ENCODE measurements around the gene ASPHD2.
"Not testable (repeated sequence)": the region's sequence is repeated elsewhere in the genome, so short reads cannot be mapped to it uniquely, and the experiment has no call there.

The ASPHD2 gene

GRCh38 chr22:26428515-26429457 lies at the start of gene ASPHD2:
TSS of gene ASPHD2 (plus strand) at chr22:26429260. CDS start at chr22:26433616, 4,356 bp downstream.
- DNase-seq (ENCODE audit: low read depth in 2 of 2, low spot score in 1 of 2), result peak; percentile 38 to 56

GRCh38 chr22:26380072-26380830 lies 48.8 kb upstream of the ASPHD2 start:
- DNase-seq (ENCODE audit: low read depth in 2 of 2, low spot score in 1 of 2), result no peak

GRCh38 chr22:26382782-26383181 lies 46.3 kb upstream of the ASPHD2 start:
- no peak for DNase-seq (ENCODE audit: low read depth in 2 of 2, low spot score in 1 of 2)

GRCh38 chr22:26383968-26384556 lies 45.0 kb upstream of the ASPHD2 start:
- DNase-seq (ENCODE audit: low read depth in 2 of 2, low spot score in 1 of 2), result no peak

- no peak for DNase-seq (ENCODE audit: low read depth in 2 of 2, low spot score in 1 of 2)
Observed at GRCh38 chr22:26385164-26385563, 43.9 kb upstream of the ASPHD2 start.

- DNase-seq (ENCODE audit: low read depth in 2 of 2, low spot score in 1 of 2), result no peak
Observed at GRCh38 chr22:26389125-26389524, 39.9 kb upstream of the ASPHD2 start.

- DNase-seq (ENCODE audit: low read depth in 2 of 2, low spot score in 1 of 2), result no peak
Observed at GRCh38 chr22:26391091-26391490, 38.0 kb upstream of the ASPHD2 start.

GRCh38 chr22:26391623-26392022 lies 37.4 kb upstream of the ASPHD2 start:
- DNase-seq (ENCODE audit: low read depth in 2 of 2, low spot score in 1 of 2), result no peak

GRCh38 chr22:26393929-26394328 lies 35.1 kb upstream of the ASPHD2 start:
- no peak for DNase-seq (ENCODE audit: low read depth in 2 of 2, low spot score in 1 of 2)

- DNase-seq (ENCODE audit: low read depth in 2 of 2, low spot score in 1 of 2), result no peak
Observed at GRCh38 chr22:26394777-26395176, 34.3 kb upstream of the ASPHD2 start.

GRCh38 chr22:26395926-26396325 lies 33.1 kb upstream of the ASPHD2 start:
- DNase-seq (ENCODE audit: low read depth in 2 of 2, low spot score in 1 of 2), result no peak

GRCh38 chr22:26398741-26399153 lies 30.3 kb upstream of the ASPHD2 start:
- peak; percentile 1 to 19 for DNase-seq (ENCODE audit: low read depth in 2 of 2, low spot score in 1 of 2)

GRCh38 chr22:26399289-26399688 lies 29.8 kb upstream of the ASPHD2 start:
- no peak for DNase-seq (ENCODE audit: low read depth in 2 of 2, low spot score in 1 of 2)

GRCh38 chr22:26401726-26402125 lies 27.3 kb upstream of the ASPHD2 start:
- no peak for DNase-seq (ENCODE audit: low read depth in 2 of 2, low spot score in 1 of 2)

- DNase-seq (ENCODE audit: low read depth in 2 of 2, low spot score in 1 of 2), result no peak
Observed at GRCh38 chr22:26404851-26405421, 24.1 kb upstream of the ASPHD2 start.

- no peak for DNase-seq (ENCODE audit: low read depth in 2 of 2, low spot score in 1 of 2)
Observed at GRCh38 chr22:26406118-26406517, 22.9 kb upstream of the ASPHD2 start.

GRCh38 chr22:26408562-26409220 lies 20.4 kb upstream of the ASPHD2 start:
- not testable (repeated sequence) for DNase-seq (ENCODE audit: low read depth in 2 of 2, low spot score in 1 of 2)

- DNase-seq (ENCODE audit: low read depth in 2 of 2, low spot score in 1 of 2), result no peak
Observed at GRCh38 chr22:26409719-26410335, 19.2 kb upstream of the ASPHD2 start.

- DNase-seq (ENCODE audit: low read depth in 2 of 2, low spot score in 1 of 2), result no peak
Observed at GRCh38 chr22:26410386-26410785, 18.7 kb upstream of the ASPHD2 start.

GRCh38 chr22:26414347-26414746 lies 14.7 kb upstream of the ASPHD2 start:
- no peak for DNase-seq (ENCODE audit: low read depth in 2 of 2, low spot score in 1 of 2)

All from stimulated activated CD8-positive, alpha-beta memory T cell treated with anti-CD3 and anti-CD28 coated beads, Interleukin-4, amount 100 ng/mL, for 4 hours (primary cell).